Measurements from ENCODE around the gene MRPS34.
A peak's percentile ranks its signal among the peaks of the same experiment; 100 is the strongest.

DNA sequence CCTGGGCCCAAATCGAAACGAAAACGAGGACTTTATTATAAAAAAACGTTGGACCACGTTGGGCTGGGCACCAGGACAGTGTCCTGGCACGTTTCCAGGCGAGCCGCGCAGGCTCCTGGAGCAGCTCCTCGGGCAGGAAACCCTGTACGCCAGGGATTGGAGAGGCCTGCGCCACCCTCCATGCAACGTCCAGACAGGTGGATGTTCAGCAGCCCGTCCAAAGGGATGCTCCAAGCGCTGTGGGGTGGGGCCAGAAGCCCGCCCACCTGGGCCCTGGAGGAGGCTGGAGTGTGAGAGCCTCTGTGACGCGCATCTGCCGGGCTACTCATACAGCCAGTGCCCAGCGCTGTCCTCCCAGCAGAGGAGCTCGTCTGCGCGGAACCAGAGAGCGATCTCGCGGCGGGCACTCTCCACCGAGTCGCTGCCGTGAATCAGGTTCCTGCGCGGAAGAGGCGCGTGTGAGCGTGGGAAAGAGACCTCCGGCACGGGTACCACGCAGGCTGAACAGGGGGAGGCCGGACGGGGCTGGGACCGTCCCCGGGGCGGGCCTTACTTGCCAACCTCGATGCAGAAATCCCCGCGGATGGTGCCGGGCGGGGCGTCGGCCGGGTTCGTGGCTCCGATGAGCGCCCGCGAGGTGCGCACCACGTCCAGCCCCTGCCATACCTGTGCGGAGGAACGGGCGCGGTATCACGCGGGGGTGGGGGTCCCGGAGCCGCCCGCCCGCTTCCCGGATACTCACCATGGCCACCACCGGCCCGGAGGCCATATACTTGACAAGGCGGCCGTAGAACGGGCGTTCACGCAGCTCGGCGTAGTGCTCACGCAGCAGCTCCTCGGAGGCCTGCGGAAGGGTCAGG is 2.4 kb downstream of the MRPS34 start:
- TF ChIP-seq, protein P1, sequence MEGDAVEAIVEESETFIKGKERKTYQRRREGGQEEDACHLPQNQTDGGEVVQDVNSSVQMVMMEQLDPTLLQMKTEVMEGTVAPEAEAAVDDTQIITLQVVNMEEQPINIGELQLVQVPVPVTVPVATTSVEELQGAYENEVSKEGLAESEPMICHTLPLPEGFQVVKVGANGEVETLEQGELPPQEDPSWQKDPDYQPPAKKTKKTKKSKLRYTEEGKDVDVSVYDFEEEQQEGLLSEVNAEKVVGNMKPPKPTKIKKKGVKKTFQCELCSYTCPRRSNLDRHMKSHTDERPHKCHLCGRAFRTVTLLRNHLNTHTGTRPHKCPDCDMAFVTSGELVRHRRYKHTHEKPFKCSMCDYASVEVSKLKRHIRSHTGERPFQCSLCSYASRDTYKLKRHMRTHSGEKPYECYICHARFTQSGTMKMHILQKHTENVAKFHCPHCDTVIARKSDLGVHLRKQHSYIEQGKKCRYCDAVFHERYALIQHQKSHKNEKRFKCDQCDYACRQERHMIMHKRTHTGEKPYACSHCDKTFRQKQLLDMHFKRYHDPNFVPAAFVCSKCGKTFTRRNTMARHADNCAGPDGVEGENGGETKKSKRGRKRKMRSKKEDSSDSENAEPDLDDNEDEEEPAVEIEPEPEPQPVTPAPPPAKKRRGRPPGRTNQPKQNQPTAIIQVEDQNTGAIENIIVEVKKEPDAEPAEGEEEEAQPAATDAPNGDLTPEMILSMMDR (IDR thresholded peaks at IDR 0.05) = no peak
- TF ChIP-seq POLR2A (IDR thresholded peaks at IDR 0.05) (no peak), POLR2AphosphoS5 (IDR thresholded peaks at IDR 0.05) (peak in 1 of 3 donors; percentile 51)

All from stomach (tissue), 4 donors.